Skeletal muscle tissue (tissue), 4 donors: Measurements from ENCODE around the gene PATL1. TPM values are rescaled to one million over a fixed set of nuclear protein-coding genes. Genes with fewer than 3 reads are reported as not detected.
A peak's percentile ranks its signal among the peaks of the same experiment; 100 is the strongest.

Experiments
- H3K27ac ChIP-seq: one replicate; pipeline ENCODE4 v1.7.0; 2013; ENCODE audit warnings: mild to moderate bottlenecking, low read depth, low read length, inconsistent platforms
- H3K27me3 ChIP-seq, 3 donors: one replicate each; pipeline ENCODE4 v1.7.0; 2013; ENCODE audit warnings: low read length in 3 of 3; ENCODE audit not compliant: control insufficient read depth in 3 of 3, insufficient read depth in 3 of 3
- H3K36me3 ChIP-seq, 3 donors: one replicate each; pipeline ENCODE4 v1.7.0; 2013; ENCODE audit warnings: low read length in 3 of 3; ENCODE audit not compliant: control insufficient read depth in 3 of 3, insufficient read depth in 3 of 3
- H3K4me1 ChIP-seq, 3 donors: one replicate each; pipeline ENCODE4 v1.7.0; 2013; ENCODE audit warnings: low read length in 3 of 3, mild to moderate bottlenecking in 3 of 3; ENCODE audit not compliant: control insufficient read depth in 3 of 3, insufficient read depth in 3 of 3
- H3K4me3 ChIP-seq, 3 donors: one replicate each; pipeline ENCODE4 v1.7.0; 2013; ENCODE audit warnings: low read length in 3 of 3
- H3K9ac ChIP-seq, 3 donors: one replicate each; pipeline ENCODE4 v1.7.0; 2013; ENCODE audit warnings: low read length in 3 of 3, mild to moderate bottlenecking in 3 of 3, moderate library complexity in 2 of 3, low read depth in 1 of 3
- H3K9me3 ChIP-seq, 3 donors: one replicate each; pipeline ENCODE4 v1.7.0; 2013; ENCODE audit warnings: low read length in 3 of 3; ENCODE audit not compliant: control insufficient read depth in 3 of 3
- total RNA-seq: library from RNA; depleted of rRNA; stranded (reverse); fragments of >200 nt; gene quantifications from one replicate; pipeline ENCODE4 v1.2.3, GENCODE V29; 2014
- donor health status: Osteomylitis.

PATL1 gene
- total RNA-seq, 1 donor from 2014 or later = 4.2 TPM

DNA sequence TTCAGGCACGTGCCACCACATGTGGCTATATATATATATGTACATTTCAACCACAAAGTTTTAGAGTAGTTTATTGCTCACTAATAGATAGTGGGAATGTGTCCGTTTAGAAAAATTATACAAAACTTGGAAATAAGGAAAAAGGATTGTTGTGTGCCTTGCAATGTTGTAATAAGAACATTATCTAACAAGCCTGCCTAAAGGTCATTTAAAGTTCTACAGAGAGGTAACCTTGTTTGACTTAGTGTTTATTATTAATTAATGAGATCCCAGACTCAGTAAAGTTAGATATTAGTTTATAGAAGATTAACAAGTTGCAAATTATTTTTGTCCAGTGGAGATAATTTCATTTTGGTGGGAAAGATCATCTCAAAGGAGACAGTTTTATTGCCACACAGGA is 5.5 kb upstream of the PATL1 start:
- H3K4me1 ChIP-seq = peaks cover 6 to 10% (median 8%) of the 10 kb centered on the region in 3 donors
- no peak overlapping the region for H3K9ac ChIP-seq
- H3K27ac ChIP-seq = no peak overlapping the region
- no peaks in the 10 kb centered on the region for H3K9me3 ChIP-seq
- no peaks in the 10 kb centered on the region for H3K36me3 ChIP-seq
- no peaks in the 10 kb centered on the region for H3K27me3 ChIP-seq
- no peak overlapping the region for H3K4me3 ChIP-seq

DNA sequence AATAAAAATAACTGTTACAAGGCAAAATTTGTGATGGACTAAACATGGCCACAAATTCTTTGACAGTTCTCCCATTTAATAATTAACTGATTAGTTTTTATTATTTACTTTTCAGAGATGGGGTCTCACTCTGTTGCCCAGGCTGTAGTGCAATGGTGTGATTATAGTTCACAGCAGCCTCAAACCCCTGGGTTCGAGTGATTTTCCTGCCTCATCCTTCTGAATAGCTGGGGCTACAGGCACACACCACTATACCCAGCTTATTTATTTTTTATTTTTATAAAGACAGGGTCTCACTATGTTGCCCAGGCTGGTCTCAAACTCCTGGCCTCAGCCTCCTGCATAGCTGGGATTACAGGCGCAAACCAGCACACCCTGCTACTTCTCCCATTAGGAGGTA is 4.5 kb upstream of the PATL1 start:
- no peaks in the 10 kb centered on the region for H3K36me3 ChIP-seq
- no peak overlapping the region for H3K27ac ChIP-seq
- peaks cover 6 to 10% (median 8%) of the 10 kb centered on the region in 3 donors for H3K4me1 ChIP-seq
- H3K27me3 ChIP-seq = no peaks in the 10 kb centered on the region
- H3K9me3 ChIP-seq = no peaks in the 10 kb centered on the region
- no peak overlapping the region for H3K4me3 ChIP-seq
- H3K9ac ChIP-seq = no peak overlapping the region

DNA sequence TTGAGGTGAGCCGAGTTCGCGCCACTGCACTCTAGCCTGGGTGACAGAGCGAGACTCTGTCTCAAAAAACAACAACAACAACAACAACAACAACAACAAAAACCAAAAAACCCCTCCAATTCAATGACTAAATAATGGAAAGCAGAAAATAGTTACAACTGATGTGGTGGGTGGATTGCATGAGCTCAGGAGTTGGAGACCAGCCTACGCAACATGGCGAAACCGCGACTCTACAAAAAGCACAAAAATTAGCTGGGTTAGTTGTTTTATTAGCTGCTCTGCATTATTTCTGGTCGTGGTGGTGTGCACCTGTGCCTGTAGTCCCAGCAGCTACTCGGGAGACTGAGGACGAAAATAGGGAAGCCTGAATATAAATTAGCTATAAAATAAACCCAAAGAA is 2.6 kb upstream of the PATL1 start:
- no peaks in the 10 kb centered on the region for H3K27me3 ChIP-seq
- no peak overlapping the region for H3K27ac ChIP-seq
- H3K4me3 ChIP-seq = no peak overlapping the region
- peaks cover 15 to 22% (median 20%) of the 10 kb centered on the region in 3 donors for H3K4me1 ChIP-seq
- H3K36me3 ChIP-seq = peaks cover 2 to 3% (median 3%) of the 10 kb centered on the region in 3 donors
- no peaks in the 10 kb centered on the region for H3K9me3 ChIP-seq
- no peak overlapping the region for H3K9ac ChIP-seq

DNA sequence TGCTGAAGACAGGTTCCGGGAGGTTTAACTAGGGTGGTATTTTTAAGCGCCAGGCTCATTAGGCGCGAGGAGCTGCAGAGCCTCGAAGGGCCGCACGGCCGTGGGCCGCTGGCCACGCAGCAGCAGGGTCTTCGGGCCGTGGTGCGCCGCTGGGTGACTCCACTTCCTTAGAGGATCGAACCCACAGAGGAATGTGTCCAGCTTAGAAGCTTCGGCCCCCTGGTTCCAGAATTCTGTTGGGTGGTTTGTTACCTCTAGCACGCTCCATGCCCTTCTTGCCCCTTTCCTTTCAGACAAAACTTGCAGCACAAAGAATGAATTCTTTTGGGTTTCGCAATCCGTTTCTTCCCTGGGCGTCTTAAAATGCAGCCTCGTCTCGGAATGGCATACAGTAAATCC is 773 bp upstream of the PATL1 start:
- Histone ChIP-seq H3K9ac (peak overlapping the region; percentile 98 to 99 (median 99)), H3K4me1 (peaks cover 15 to 22% (median 20%) of the 10 kb centered on the region in 3 donors), H3K27me3 (no peaks in the 10 kb centered on the region)

DNA sequence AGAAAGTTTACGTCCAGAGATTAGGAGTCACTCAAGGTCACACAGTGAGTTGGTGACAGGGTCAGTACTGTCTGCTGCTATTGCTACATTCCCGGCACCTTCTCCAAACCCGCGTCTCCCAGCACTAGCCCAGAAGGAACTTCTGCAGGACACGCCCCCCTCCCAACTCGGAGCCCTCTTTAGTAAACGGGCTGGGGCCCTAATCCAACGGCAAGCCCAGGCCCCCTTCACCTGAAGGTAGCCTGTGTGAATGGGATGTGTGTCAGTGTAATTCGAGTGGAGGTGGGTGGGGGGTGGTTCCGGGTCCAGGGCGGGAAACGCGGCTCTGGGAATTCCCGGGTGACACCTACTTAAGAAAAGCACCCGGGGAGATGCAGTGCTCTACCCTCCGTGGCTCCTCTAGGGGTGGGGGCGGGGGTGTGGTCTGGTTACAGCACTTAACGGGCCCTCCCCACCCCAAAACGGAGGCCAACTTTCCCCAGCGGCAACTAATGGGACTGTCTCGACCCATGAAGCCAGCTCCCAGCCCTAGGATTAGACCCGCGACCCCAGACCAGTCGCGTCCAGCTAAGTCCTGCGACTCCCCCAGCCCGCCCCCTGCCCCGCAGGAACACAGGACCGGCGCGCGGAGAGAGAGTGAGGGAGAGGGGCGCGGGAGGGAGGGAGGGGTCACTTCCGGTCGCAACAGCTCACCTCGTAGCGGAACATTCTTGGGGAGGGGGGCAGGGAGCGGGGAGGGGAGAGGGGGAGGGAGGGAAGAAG is 468 bp downstream of the PATL1 start:
- Histone ChIP-seq H3K27me3 (no peaks in the 10 kb centered on the region), H3K27ac (peak overlapping the region; percentile 99), H3K4me1 (peaks cover 17 to 22% (median 20%) of the 10 kb centered on the region in 3 donors)

More for the DNA sequence above, 773 bp upstream of the PATL1 start:
- no peaks in the 10 kb centered on the region for H3K9me3 ChIP-seq
- H3K4me3 ChIP-seq = peak overlapping the region; percentile 87 to 96 (median 89)
- H3K36me3 ChIP-seq = peaks cover 11 to 16% (median 14%) of the 10 kb centered on the region in 3 donors
- peak overlapping the region; percentile 99 for H3K27ac ChIP-seq

DNA sequence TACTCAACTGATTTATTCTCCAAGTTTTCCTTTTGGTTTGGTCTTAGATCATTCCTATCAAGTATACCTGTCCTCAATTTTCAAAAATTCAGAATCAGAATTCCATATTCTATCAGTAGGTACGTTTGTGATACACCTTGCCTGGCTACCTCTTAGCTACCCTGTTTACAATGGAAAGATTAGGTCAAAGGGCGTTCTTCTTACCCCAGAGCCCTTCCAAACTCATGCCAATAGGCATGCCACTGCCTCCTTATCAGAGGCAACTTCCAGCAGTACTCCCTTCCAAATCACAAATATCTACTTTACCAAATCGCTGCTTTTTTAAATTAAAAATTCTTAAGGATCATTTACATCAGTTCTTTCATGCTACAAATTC is 1.0 kb downstream of the PATL1 start:
- Histone ChIP-seq H3K9ac (peak overlapping the region; percentile 81 to 82 (median 81)), H3K36me3 (peaks cover 11 to 23% (median 21%) of the 10 kb centered on the region in 3 donors), H3K27ac (peak overlapping the region; percentile 99), H3K9me3 (no peaks in the 10 kb centered on the region), H3K4me3 (peak overlapping the region; percentile 79 to 88 (median 82)), H3K4me1 (peaks cover 17 to 22% (median 20%) of the 10 kb centered on the region in 3 donors), H3K27me3 (no peaks in the 10 kb centered on the region)

More for the DNA sequence above, 468 bp downstream of the PATL1 start:
- Histone ChIP-seq H3K4me3 (peak overlapping the region; percentile 79 to 88 (median 82)), H3K9me3 (no peaks in the 10 kb centered on the region), H3K9ac (peak overlapping the region; percentile 81 to 82 (median 81)), H3K36me3 (peaks cover 11 to 23% (median 21%) of the 10 kb centered on the region in 3 donors)

DNA sequence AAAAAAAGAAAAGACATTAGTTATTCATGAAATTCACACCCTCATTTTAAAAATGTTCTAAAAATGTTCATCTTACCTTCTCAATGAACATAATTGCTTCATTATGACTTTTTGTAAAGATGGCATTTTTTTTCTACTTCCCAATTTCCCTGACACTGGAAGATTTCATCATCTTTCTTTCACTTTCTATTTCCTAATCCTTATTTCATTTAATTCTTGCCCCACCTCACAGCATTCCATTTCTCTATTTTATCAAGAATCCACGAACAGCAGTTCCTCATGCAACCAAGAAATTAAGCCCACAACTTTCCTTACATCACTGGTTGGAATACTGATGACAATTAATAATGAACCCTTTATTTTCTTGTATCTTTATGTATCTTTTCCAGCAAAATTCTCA is 1.9 kb downstream of the PATL1 start:
- Histone ChIP-seq H3K27ac (no peak overlapping the region), H3K36me3 (peaks cover 11 to 27% (median 21%) of the 10 kb centered on the region in 3 donors), H3K9ac (no peak overlapping the region), H3K4me1 (peaks cover 17 to 22% (median 20%) of the 10 kb centered on the region in 3 donors), H3K27me3 (no peaks in the 10 kb centered on the region), H3K9me3 (no peaks in the 10 kb centered on the region), H3K4me3 (no peak overlapping the region)

DNA sequence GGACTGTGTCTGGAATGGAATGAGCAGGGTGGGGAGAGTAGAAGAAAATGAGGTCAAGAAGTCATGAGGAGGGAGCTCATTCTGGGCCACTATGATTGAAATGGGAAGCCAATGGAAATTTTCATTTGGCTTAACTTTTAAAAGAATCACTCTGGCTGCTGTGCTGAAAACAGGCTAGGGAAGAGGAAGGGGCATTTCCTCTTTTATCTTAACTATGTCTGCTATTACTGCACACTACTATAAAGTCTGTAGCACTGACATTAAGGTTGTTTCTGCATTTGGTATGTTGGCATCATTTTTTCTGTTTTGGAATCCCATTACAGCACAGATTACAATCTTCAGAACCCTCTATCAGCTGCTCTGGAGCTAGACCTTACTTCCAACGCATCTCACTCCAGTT is 8.2 kb downstream of the PATL1 start:
- H3K9ac ChIP-seq = peak overlapping the region in 1 of 3 donors; percentile 3
- no peak overlapping the region for H3K27ac ChIP-seq
- H3K27me3 ChIP-seq = no peaks in the 10 kb centered on the region
- peaks cover 0 to 4% (median 2%) of the 10 kb centered on the region in 3 donors for H3K4me1 ChIP-seq
- peaks cover 22 to 60% (median 44%) of the 10 kb centered on the region in 3 donors for H3K36me3 ChIP-seq
- no peaks in the 10 kb centered on the region for H3K9me3 ChIP-seq
- H3K4me3 ChIP-seq = no peak overlapping the region

DNA sequence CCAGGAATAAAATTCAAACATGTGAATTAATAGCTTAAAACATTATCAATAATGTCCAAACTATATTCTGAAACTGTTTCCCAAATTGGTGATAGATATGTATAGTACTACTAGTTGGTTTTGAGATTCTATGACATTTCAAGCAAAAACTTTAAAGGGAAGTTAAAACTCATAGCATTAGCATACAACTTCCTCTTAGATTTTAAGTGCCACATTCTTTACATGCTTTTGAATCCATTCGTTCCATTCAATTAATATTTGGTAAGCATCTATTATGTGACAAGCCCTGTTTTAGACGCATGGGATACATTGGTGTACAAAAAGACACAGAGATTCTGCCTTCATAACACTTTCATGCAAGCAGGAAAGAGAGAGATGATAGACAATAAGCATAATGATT is 8.9 kb downstream of the PATL1 start:
- no peak overlapping the region for H3K4me3 ChIP-seq
- H3K4me1 ChIP-seq = peaks cover 4 to 8% (median 6%) of the 10 kb centered on the region in 3 donors
- H3K9ac ChIP-seq = no peak overlapping the region
- no peak overlapping the region for H3K27ac ChIP-seq
- H3K27me3 ChIP-seq = no peaks in the 10 kb centered on the region
- H3K36me3 ChIP-seq = peaks cover 21 to 61% (median 45%) of the 10 kb centered on the region in 3 donors
- H3K9me3 ChIP-seq = no peaks in the 10 kb centered on the region

DNA sequence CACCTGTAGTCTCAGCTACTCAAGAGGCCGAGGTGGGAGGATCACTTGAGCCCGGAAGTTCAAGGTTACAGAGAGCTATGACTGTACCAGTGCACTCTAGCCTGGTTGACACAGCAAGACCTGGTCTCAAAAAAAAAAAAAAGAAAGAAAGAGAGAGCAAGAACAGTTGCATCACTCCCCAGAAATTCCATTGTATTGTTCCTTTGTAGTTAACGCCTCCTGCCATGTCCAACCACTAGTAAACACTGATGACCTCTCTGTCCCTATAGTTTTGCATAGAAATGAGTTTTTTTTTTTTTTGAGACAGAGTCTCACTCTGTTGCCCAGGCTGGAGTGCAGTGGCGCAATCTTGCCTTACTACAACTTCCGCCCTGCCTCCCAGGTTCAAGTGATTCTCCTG is 10.8 kb downstream of the PATL1 start:
- H3K9ac ChIP-seq = no peak overlapping the region
- H3K27ac ChIP-seq = no peak overlapping the region
- H3K9me3 ChIP-seq = no peaks in the 10 kb centered on the region
- H3K4me1 ChIP-seq = peaks cover 7 to 10% (median 9%) of the 10 kb centered on the region in 3 donors
- no peaks in the 10 kb centered on the region for H3K27me3 ChIP-seq
- H3K4me3 ChIP-seq = no peak overlapping the region
- H3K36me3 ChIP-seq = peaks cover 27 to 66% (median 51%) of the 10 kb centered on the region in 3 donors
